ENCODE measurements around the gene TRPV3. TPM values are rescaled to one million over a fixed set of nuclear protein-coding genes. Genes with fewer than 3 reads are reported as not detected.

Gene TRPV3
- total and polyA plus RNA-seq, 2 of the 8 experiments (the other 6 are each of a cell fraction or from before 2014, with no cell fraction given), result 0.56 to 1.0 TPM

- no peak for TF ChIP-seq PHF8 (conservative IDR thresholded peaks at IDR 0.05; ENCODE audit: low read depth, low read length)
- no peak for TF ChIP-seq POU5F1 (IDR thresholded peaks at IDR 0.05; ENCODE audit: low read depth, low read length)
- TF ChIP-seq SP2 (IDR thresholded peaks at IDR 0.05; ENCODE audit: low read length), result no peak
- TF ChIP-seq CBX8 (IDR thresholded peaks at IDR 0.05; ENCODE audit: borderline replicate concordance, low read depth, low read length), result no peak
Measured at GRCh38 chr17:3534881-3535252, 22.7 kb downstream of the TRPV3 start (continued).

Data from H1 (cell line).